Right lobe of liver (tissue), 6 donors: Measurements from ENCODE around the gene SH3TC1. TPM values are rescaled to one million over a fixed set of nuclear protein-coding genes. Genes with fewer than 3 reads are reported as not detected.

ENCODE experiments used
- ATAC-seq, 4 donors: fragments of 200-7000 bp; cut with Tn5 transposase; one replicate each; pipeline ENCODE4 v1.9.1; 2020; ENCODE audit warnings: mild to moderate bottlenecking in 4 of 4, moderate library complexity in 4 of 4
- DNase-seq, 3 donors: peaks; one replicate each; pipeline ENCODE4 v3.0.0-alpha.2; 2020
- H3K27ac ChIP-seq, 3 donors: fragments of 200-600 bp; one replicate each; pipeline ENCODE4 v1.8.0; 2022
- H3K27me3 ChIP-seq, 2 donors: fragments of 200-600 bp; one replicate each; pipeline ENCODE4 v1.8.0; 2022
- H3K36me3 ChIP-seq, 4 donors: fragments of 200-600 bp; sonication (generic) in 1 of 4; one replicate each; pipeline versions ENCODE4 v1.5.1 to v1.8.0; 2017 to 2022; ENCODE audit warnings: control low read depth in 1 of 4
- H3K4me1 ChIP-seq, 4 donors: fragments of 200-600 bp; sonication (generic) in 1 of 4; one replicate each; pipeline versions ENCODE4 v1.5.1 to v1.8.0; 2017 to 2022; ENCODE audit warnings: control low read depth in 1 of 4
- H3K4me3 ChIP-seq, 3 donors: fragments of 200-600 bp; one replicate each; pipeline ENCODE4 v1.8.0; 2022
- H3K9me3 ChIP-seq, 4 donors: fragments of 200-600 bp; sonication (generic) in 1 of 4; one replicate each; pipeline versions ENCODE4 v1.5.1 to v1.8.0; 2017 to 2022; ENCODE audit warnings: control low read depth in 1 of 4
- POLR2A ChIP-seq: fragments of 450-650 bp; IDR thresholded peaks from one replicate; pipeline ENCODE4 v1.6.1; 2017; ENCODE audit warnings: antibody characterized with exemption, mild to moderate bottlenecking
- WGBS: methylation state at CpG from one replicate; pipeline ENCODE4 v1.1.6; 2018; ENCODE audit warnings: low coverage, low lambda C conversion rate; ENCODE audit not compliant: insufficient coverage; ENCODE audit errors: missing lambda C conversion rate; 5-methylcytosine and 5-hydroxymethylcytosine counted together
- intact Hi-C, 2 donors: fragments of 100-400 bp; cut with DNase I; formaldehyde crosslinking; loops; one replicate each; pipeline versions ENCODE4 v1.11.2 to v1.14.1; 2022
- total RNA-seq, 6 experiments: library from RNA; depleted of rRNA in 2 of 6; stranded (reverse); fragments of >200 nt in 2 of 6; fragmentation: NEBNext Ultra II Directional in 3 of 6; extraction: Animal tissue kit (Norgen Biotek cat#: 25700) in 3 of 6; gene quantifications; one replicate each; pipeline versions ENCODE4 v1.1.0 to v1.2.4, GENCODE V29; 2016 to 2023
- TF ChIP-seq, protein P1 (sequence below), 4 donors: fragments of 200-600 bp in 3 of 4; fragments of 450-650 bp in 1 of 4; IDR thresholded peaks; one replicate each; pipeline versions ENCODE4 v1.5.1 to v1.8.0; 2016 to 2022; ENCODE audit warnings: antibody characterized with exemption in 4 of 4, mild to moderate bottlenecking in 2 of 4
- donor health status: DM: no; HTN: yes; CAD: no.
- donor health status: DM: no; HTN: no; CAD: no.
- donor health status: DM: no; HTN: no; CAD: no.
- donor health status: DM: no; HTN: yes; CAD: no.
- donor health status: DM: no; HTN: yes; CAD: no.

Gene SH3TC1
- total RNA-seq, 6 experiments from 2014 or later: 13.2 to 48.0 (median 24.9) TPM

GRCh38 chr4:8235686-8236085 lies 36.6 kb downstream of the SH3TC1 start:
- intact Hi-C loops: loop anchor here in 1 of 2 donors (5.0 kb wide), 1 partner anchor 172 kb away; no protein-coding TSS in a partner anchor
- peaks cover 0 to 5% (median 0%) of the 10 kb centered on the region in 4 donors for H3K4me1 ChIP-seq
- H3K9me3 ChIP-seq: no peaks in the 10 kb centered on the region
- no peak overlapping the region for H3K27ac ChIP-seq
- ATAC-seq: no peak
- TF ChIP-seq, protein P1, sequence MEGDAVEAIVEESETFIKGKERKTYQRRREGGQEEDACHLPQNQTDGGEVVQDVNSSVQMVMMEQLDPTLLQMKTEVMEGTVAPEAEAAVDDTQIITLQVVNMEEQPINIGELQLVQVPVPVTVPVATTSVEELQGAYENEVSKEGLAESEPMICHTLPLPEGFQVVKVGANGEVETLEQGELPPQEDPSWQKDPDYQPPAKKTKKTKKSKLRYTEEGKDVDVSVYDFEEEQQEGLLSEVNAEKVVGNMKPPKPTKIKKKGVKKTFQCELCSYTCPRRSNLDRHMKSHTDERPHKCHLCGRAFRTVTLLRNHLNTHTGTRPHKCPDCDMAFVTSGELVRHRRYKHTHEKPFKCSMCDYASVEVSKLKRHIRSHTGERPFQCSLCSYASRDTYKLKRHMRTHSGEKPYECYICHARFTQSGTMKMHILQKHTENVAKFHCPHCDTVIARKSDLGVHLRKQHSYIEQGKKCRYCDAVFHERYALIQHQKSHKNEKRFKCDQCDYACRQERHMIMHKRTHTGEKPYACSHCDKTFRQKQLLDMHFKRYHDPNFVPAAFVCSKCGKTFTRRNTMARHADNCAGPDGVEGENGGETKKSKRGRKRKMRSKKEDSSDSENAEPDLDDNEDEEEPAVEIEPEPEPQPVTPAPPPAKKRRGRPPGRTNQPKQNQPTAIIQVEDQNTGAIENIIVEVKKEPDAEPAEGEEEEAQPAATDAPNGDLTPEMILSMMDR (IDR thresholded peaks at IDR 0.05): no peak
- TF ChIP-seq POLR2A: no peak
- H3K27me3 ChIP-seq: no peaks in the 10 kb centered on the region
- no CpG with 5 or more reads among the region's 12 CpGs for WGBS
- no peak for DNase-seq
- H3K4me3 ChIP-seq: no peak overlapping the region
- peaks cover 9 to 42% (median 25%) of the 10 kb centered on the region in 4 donors for H3K36me3 ChIP-seq

DNA sequence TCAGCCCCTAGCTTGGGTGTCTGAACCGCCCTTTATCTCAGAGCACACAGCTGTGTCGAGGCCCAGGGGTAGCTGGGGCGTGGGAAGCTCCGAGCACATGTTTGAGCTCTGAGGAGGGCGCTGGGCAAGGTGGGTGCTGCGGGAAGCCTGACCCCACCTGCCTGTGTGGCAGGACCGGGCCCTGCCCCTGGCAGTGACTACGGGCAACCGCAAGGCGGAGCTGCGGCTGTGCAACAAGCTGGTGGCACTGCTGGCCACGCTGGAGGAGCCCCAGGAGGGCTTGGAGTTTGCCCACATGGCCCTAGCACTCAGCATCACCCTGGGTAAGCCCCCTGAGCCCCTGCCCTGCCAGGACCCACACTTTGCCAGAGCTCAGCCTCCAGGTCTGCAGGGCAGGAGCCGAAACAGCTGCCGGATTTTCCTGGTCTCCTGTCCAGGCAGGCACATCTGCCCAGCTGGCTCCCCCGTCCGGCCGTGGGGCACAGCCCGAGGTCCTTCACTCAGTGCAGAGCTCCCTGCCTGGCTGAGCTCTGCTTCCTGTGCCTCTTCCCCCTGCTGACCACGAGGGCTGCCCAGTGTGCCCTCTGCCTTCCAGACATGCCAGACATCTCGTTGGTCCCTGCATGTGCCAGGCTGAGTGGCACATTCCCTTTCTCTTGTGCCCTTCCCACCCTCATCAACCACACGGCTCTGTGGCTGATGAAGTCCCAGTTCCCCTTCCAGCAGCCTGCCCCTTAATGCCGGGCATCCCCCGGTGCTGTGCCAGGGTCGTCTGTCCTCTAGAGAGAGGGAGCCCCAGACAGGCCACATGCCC lies 37.2 kb downstream of the SH3TC1 start:
- no peak overlapping the region for H3K27ac ChIP-seq
- TF ChIP-seq POLR2A: no peak
- TF ChIP-seq, protein P1 (IDR thresholded peaks at IDR 0.05): no peak
- DNase-seq (peak in 2 of 3 donors; percentile 18 to 44), ATAC-seq (no peak)
- H3K27me3 ChIP-seq: no peaks in the 10 kb centered on the region
- H3K9me3 ChIP-seq: no peaks in the 10 kb centered on the region
- H3K4me3 ChIP-seq: no peak overlapping the region
- intact Hi-C loops: loop anchor here in 1 of 2 donors (5.0 kb wide), 1 partner anchor 171 kb away; no protein-coding TSS in a partner anchor
- WGBS: 59% methylated on average over 2 of the region's 24 CpGs
- H3K4me1 ChIP-seq: peaks cover 0 to 5% (median 0%) of the 10 kb centered on the region in 4 donors
- H3K36me3 ChIP-seq: peaks cover 9 to 48% (median 26%) of the 10 kb centered on the region in 4 donors

GRCh38 chr4:8236920-8237195 lies 37.8 kb downstream of the SH3TC1 start:
- no peaks in the 10 kb centered on the region for H3K9me3 ChIP-seq
- no CpG with 5 or more reads among the region's 9 CpGs for WGBS
- H3K36me3 ChIP-seq: peaks cover 9 to 50% (median 26%) of the 10 kb centered on the region in 4 donors
- intact Hi-C loops: loop anchor here in 1 of 2 donors (5.0 kb wide), 1 partner anchor 170 kb away; no protein-coding TSS in a partner anchor
- DNase-seq: no peak
- H3K4me3 ChIP-seq: no peak overlapping the region
- no peaks in the 10 kb centered on the region for H3K27me3 ChIP-seq
- ATAC-seq: no peak
- no peak overlapping the region for H3K27ac ChIP-seq
- peaks cover 0 to 5% (median 0%) of the 10 kb centered on the region in 4 donors for H3K4me1 ChIP-seq
- TF ChIP-seq, protein P1 (IDR thresholded peaks at IDR 0.05): no peak
- TF ChIP-seq POLR2A: no peak

DNA sequence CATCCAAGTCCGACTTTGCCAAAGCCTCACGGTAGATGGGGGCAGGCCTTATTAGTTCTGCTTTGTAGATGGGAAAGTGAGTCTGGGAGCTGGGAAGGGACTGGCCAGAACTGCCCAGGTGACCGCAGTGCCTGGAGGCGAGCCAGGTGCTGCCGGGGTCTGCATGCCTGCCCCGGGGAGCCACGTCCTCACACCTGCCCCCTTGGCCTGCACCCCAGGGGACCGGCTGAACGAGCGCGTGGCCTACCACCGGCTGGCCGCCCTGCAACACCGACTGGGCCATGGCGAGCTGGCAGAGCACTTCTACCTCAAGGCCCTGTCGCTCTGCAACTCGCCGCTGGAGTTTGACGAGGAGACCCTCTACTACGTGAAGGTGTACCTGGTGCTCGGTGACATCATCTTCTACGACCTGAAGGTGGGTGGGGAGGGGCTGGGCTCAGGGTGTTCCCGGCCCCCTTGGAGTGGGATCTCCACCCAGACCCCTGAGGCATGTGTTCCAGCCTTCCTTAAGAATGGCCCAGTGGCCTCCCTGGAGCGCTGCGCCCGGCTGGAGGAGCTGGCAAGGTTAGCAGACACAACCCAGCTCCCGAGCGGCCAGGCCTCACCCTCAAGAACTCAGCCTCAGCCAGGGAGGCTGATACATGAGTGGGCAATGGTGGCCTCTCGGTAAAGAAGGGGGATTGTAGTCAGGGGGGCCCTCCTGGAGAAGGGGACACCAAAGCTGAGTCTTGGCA lies 38.3 kb downstream of the SH3TC1 start:
- no peak for ATAC-seq

More for the DNA sequence above, 38.3 kb downstream of the SH3TC1 start:
- Histone ChIP-seq H3K27me3 (no peaks in the 10 kb centered on the region), H3K36me3 (peaks cover 9 to 50% (median 26%) of the 10 kb centered on the region in 4 donors), H3K4me3 (no peak overlapping the region), H3K9me3 (no peaks in the 10 kb centered on the region), H3K27ac (no peak overlapping the region), H3K4me1 (peaks cover 0 to 5% (median 0%) of the 10 kb centered on the region in 4 donors)
- TF ChIP-seq, protein P1 (IDR thresholded peaks at IDR 0.05): no peak
- no peak for TF ChIP-seq POLR2A
- intact Hi-C loops: loop anchor here in 1 of 2 donors (5.0 kb wide), 1 partner anchor 170 kb away; no protein-coding TSS in a partner anchor
- peak in 1 of 3 donors; percentile 47 for DNase-seq
- WGBS: 94% methylated on average over 6 of the region's 29 CpGs
